Measurements from ENCODE around the gene FSTL5.

Gene FSTL5

GRCh38 chr4:161894014-161894413 lies 269.8 kb downstream of the FSTL5 start:
- WGBS, 2 donors (ENCODE audit: extremely low coverage in 2 of 2, insufficient read length in 2 of 2, insufficient replicate concordance in 1 of 2), result no CpG with 5 or more reads among the region's 1 CpG
- H3K18ac ChIP-seq (ENCODE audit: low read length), result no peak overlapping the region
- H3K36me3 ChIP-seq (replicated peaks in 1 of 2; ENCODE audit: control insufficient read depth in 2 of 2, insufficient read depth in 2 of 2, low read length in 2 of 2), result no peaks in the 10 kb centered on the region
- no peak overlapping the region for H3K4me3 ChIP-seq (ENCODE audit: low read length in 2 of 2)
- no peak overlapping the region for H2BK5ac ChIP-seq (ENCODE audit: low read length)
- no peak overlapping the region for H2BK15ac ChIP-seq (ENCODE audit: low read length)
- no peak overlapping the region for H3K27ac ChIP-seq (replicated peaks; ENCODE audit: low read length)
- H3K27me3 ChIP-seq (ENCODE audit: control insufficient read depth in 3 of 3, insufficient read depth in 3 of 3, low read depth in 1 of 3, low read length in 3 of 3), result no peaks in the 10 kb centered on the region
- no peaks in the 10 kb centered on the region for H3K9me3 ChIP-seq (replicated peaks in 1 of 2; ENCODE audit: control insufficient read depth in 2 of 2, insufficient read depth in 1 of 2, low read depth in 1 of 2, low read length in 2 of 2)
- H3K14ac ChIP-seq (ENCODE audit: low read length), result no peak overlapping the region
- H3K4me2 ChIP-seq (ENCODE audit: insufficient read depth, low read length, poor library complexity, severe bottlenecking), result no peak overlapping the region
- H3K4ac ChIP-seq (ENCODE audit: low read length), result no peak overlapping the region
- H2BK12ac ChIP-seq (ENCODE audit: low read length), result no peak overlapping the region
- H4K8ac ChIP-seq (ENCODE audit: low read depth, low read length), result no peak overlapping the region
- H3K9ac ChIP-seq (ENCODE audit: low read depth, low read length, poor library complexity), result no peak overlapping the region
- no peak overlapping the region for H2AK5ac ChIP-seq (ENCODE audit: low read depth, low read length)
- no peak overlapping the region for H2BK120ac ChIP-seq (ENCODE audit: low read depth, low read length)
- no peak overlapping the region for H4K91ac ChIP-seq (ENCODE audit: low read depth, low read length, poor library complexity)
- H2AFZ ChIP-seq (ENCODE audit: low read length), result no peak overlapping the region
- H3K23ac ChIP-seq (ENCODE audit: low read depth, low read length, poor library complexity), result no peak overlapping the region
- no peak for DNase-seq (ENCODE audit: low spot score)
- H3K4me1 ChIP-seq (ENCODE audit: control insufficient read depth in 2 of 2, insufficient read depth in 1 of 2, low read depth in 1 of 2, low read length in 2 of 2), result no peaks in the 10 kb centered on the region
- no peaks in the 10 kb centered on the region for H3K79me1 ChIP-seq (ENCODE audit: low read depth, low read length)

DNA sequence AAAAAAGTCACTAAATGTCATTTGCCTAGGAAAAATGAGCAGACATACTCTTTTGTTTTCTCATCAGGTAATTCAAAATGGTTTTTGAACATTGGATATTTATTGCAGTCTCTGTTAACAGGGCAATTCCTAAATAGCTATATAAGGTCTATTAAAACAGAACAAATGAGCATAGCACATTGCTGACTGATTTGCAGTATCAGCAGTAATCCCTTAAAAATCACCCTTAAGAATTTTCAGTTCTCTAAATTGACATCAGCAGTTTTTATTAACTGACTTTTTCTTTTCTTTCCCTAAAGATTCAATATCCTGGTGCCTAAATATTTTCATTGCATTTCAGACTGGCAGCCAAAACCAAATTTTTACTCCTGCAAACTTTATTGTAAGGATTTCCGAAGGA lies 270.2 kb downstream of the FSTL5 start:
- no peak overlapping the region for H2BK120ac ChIP-seq (ENCODE audit: low read depth, low read length)
- H2AK5ac ChIP-seq (ENCODE audit: low read depth, low read length), result no peak overlapping the region
- H3K4me3 ChIP-seq (ENCODE audit: low read length in 2 of 2), result no peak overlapping the region
- no CpG with 5 or more reads among the region's 1 CpG for WGBS, 2 donors (ENCODE audit: extremely low coverage in 2 of 2, insufficient read length in 2 of 2, insufficient replicate concordance in 1 of 2)
- H3K36me3 ChIP-seq (replicated peaks in 1 of 2; ENCODE audit: control insufficient read depth in 2 of 2, insufficient read depth in 2 of 2, low read length in 2 of 2), result no peaks in the 10 kb centered on the region
- no peak overlapping the region for H3K27ac ChIP-seq (replicated peaks; ENCODE audit: low read length)
- no peak overlapping the region for H2BK12ac ChIP-seq (ENCODE audit: low read length)
- H2BK5ac ChIP-seq (ENCODE audit: low read length), result no peak overlapping the region
- no peak overlapping the region for H4K91ac ChIP-seq (ENCODE audit: low read depth, low read length, poor library complexity)
- H3K4me1 ChIP-seq (ENCODE audit: control insufficient read depth in 2 of 2, insufficient read depth in 1 of 2, low read depth in 1 of 2, low read length in 2 of 2), result no peaks in the 10 kb centered on the region
- no peak overlapping the region for H4K8ac ChIP-seq (ENCODE audit: low read depth, low read length)
- H3K79me1 ChIP-seq (ENCODE audit: low read depth, low read length), result no peaks in the 10 kb centered on the region
- DNase-seq (ENCODE audit: low spot score), result no peak
- H3K4ac ChIP-seq (ENCODE audit: low read length), result no peak overlapping the region
- no peak overlapping the region for H3K14ac ChIP-seq (ENCODE audit: low read length)
- H3K4me2 ChIP-seq (ENCODE audit: insufficient read depth, low read length, poor library complexity, severe bottlenecking), result no peak overlapping the region
- no peaks in the 10 kb centered on the region for H3K27me3 ChIP-seq (ENCODE audit: control insufficient read depth in 3 of 3, insufficient read depth in 3 of 3, low read depth in 1 of 3, low read length in 3 of 3)
- H3K18ac ChIP-seq (ENCODE audit: low read length), result no peak overlapping the region
- no peak overlapping the region for H2BK15ac ChIP-seq (ENCODE audit: low read length)
- H3K9me3 ChIP-seq (replicated peaks in 1 of 2; ENCODE audit: control insufficient read depth in 2 of 2, insufficient read depth in 1 of 2, low read depth in 1 of 2, low read length in 2 of 2), result no peaks in the 10 kb centered on the region
- H3K23ac ChIP-seq (ENCODE audit: low read depth, low read length, poor library complexity), result no peak overlapping the region
- H3K9ac ChIP-seq (ENCODE audit: low read depth, low read length, poor library complexity), result no peak overlapping the region
- no peak overlapping the region for H2AFZ ChIP-seq (ENCODE audit: low read length)

- no peak overlapping the region for H2BK120ac ChIP-seq (ENCODE audit: low read depth, low read length)
- H3K36me3 ChIP-seq (replicated peaks in 1 of 2; ENCODE audit: control insufficient read depth in 2 of 2, insufficient read depth in 2 of 2, low read length in 2 of 2), result no peaks in the 10 kb centered on the region
- H2AFZ ChIP-seq (ENCODE audit: low read length), result no peak overlapping the region
- DNase-seq (ENCODE audit: low spot score), result no peak
- H3K27ac ChIP-seq (replicated peaks; ENCODE audit: low read length), result no peak overlapping the region
- no peaks in the 10 kb centered on the region for H3K4me1 ChIP-seq (ENCODE audit: control insufficient read depth in 2 of 2, insufficient read depth in 1 of 2, low read depth in 1 of 2, low read length in 2 of 2)
- no peak overlapping the region for H2BK15ac ChIP-seq (ENCODE audit: low read length)
- H3K23ac ChIP-seq (ENCODE audit: low read depth, low read length, poor library complexity), result no peak overlapping the region
- H3K79me1 ChIP-seq (ENCODE audit: low read depth, low read length), result no peaks in the 10 kb centered on the region
- H3K9me3 ChIP-seq (replicated peaks in 1 of 2; ENCODE audit: control insufficient read depth in 2 of 2, insufficient read depth in 1 of 2, low read depth in 1 of 2, low read length in 2 of 2), result no peaks in the 10 kb centered on the region
- no peak overlapping the region for H3K4ac ChIP-seq (ENCODE audit: low read length)
- no peak overlapping the region for H3K14ac ChIP-seq (ENCODE audit: low read length)
- no peak overlapping the region for H3K9ac ChIP-seq (ENCODE audit: low read depth, low read length, poor library complexity)
- H4K91ac ChIP-seq (ENCODE audit: low read depth, low read length, poor library complexity), result no peak overlapping the region
- H4K8ac ChIP-seq (ENCODE audit: low read depth, low read length), result no peak overlapping the region
- H2BK5ac ChIP-seq (ENCODE audit: low read length), result no peak overlapping the region
- no peak overlapping the region for H2AK5ac ChIP-seq (ENCODE audit: low read depth, low read length)
- H3K18ac ChIP-seq (ENCODE audit: low read length), result no peak overlapping the region
- H3K4me3 ChIP-seq (ENCODE audit: low read length in 2 of 2), result no peak overlapping the region
- H3K4me2 ChIP-seq (ENCODE audit: insufficient read depth, low read length, poor library complexity, severe bottlenecking), result no peak overlapping the region
- H3K27me3 ChIP-seq (ENCODE audit: control insufficient read depth in 3 of 3, insufficient read depth in 3 of 3, low read depth in 1 of 3, low read length in 3 of 3), result no peaks in the 10 kb centered on the region
- H2BK12ac ChIP-seq (ENCODE audit: low read length), result no peak overlapping the region
Observed at GRCh38 chr4:161892951-161893350, 270.8 kb downstream of the FSTL5 start.

- H3K4me2 ChIP-seq (ENCODE audit: insufficient read depth, low read length, poor library complexity, severe bottlenecking), result no peak overlapping the region
- no peak overlapping the region for H4K91ac ChIP-seq (ENCODE audit: low read depth, low read length, poor library complexity)
- no peak overlapping the region for H2AK5ac ChIP-seq (ENCODE audit: low read depth, low read length)
- no peak overlapping the region for H3K4me3 ChIP-seq (ENCODE audit: low read length in 2 of 2)
- H3K4me1 ChIP-seq (ENCODE audit: control insufficient read depth in 2 of 2, insufficient read depth in 1 of 2, low read depth in 1 of 2, low read length in 2 of 2), result no peaks in the 10 kb centered on the region
- H2BK15ac ChIP-seq (ENCODE audit: low read length), result no peak overlapping the region
- WGBS, 2 donors (ENCODE audit: extremely low coverage in 2 of 2, insufficient read length in 2 of 2, insufficient replicate concordance in 1 of 2), result no CpG with 5 or more reads among the region's 4 CpGs
- no peaks in the 10 kb centered on the region for H3K79me1 ChIP-seq (ENCODE audit: low read depth, low read length)
- H2BK5ac ChIP-seq (ENCODE audit: low read length), result no peak overlapping the region
- H3K4ac ChIP-seq (ENCODE audit: low read length), result no peak overlapping the region
- no peak overlapping the region for H2BK12ac ChIP-seq (ENCODE audit: low read length)
- H2BK120ac ChIP-seq (ENCODE audit: low read depth, low read length), result no peak overlapping the region
- no peak overlapping the region for H3K18ac ChIP-seq (ENCODE audit: low read length)
- no peak overlapping the region for H4K8ac ChIP-seq (ENCODE audit: low read depth, low read length)
- no peaks in the 10 kb centered on the region for H3K9me3 ChIP-seq (replicated peaks in 1 of 2; ENCODE audit: control insufficient read depth in 2 of 2, insufficient read depth in 1 of 2, low read depth in 1 of 2, low read length in 2 of 2)
- H3K14ac ChIP-seq (ENCODE audit: low read length), result no peak overlapping the region
- no peaks in the 10 kb centered on the region for H3K27me3 ChIP-seq (ENCODE audit: control insufficient read depth in 3 of 3, insufficient read depth in 3 of 3, low read depth in 1 of 3, low read length in 3 of 3)
- DNase-seq (ENCODE audit: low spot score), result no peak
- no peak overlapping the region for H3K27ac ChIP-seq (replicated peaks; ENCODE audit: low read length)
- no peak overlapping the region for H3K9ac ChIP-seq (ENCODE audit: low read depth, low read length, poor library complexity)
- no peak overlapping the region for H3K23ac ChIP-seq (ENCODE audit: low read depth, low read length, poor library complexity)
- H2AFZ ChIP-seq (ENCODE audit: low read length), result no peak overlapping the region
- no peaks in the 10 kb centered on the region for H3K36me3 ChIP-seq (replicated peaks in 1 of 2; ENCODE audit: control insufficient read depth in 2 of 2, insufficient read depth in 2 of 2, low read length in 2 of 2)
Observed at GRCh38 chr4:161883157-161883556, 280.6 kb downstream of the FSTL5 start.

All from neuronal stem cell (in vitro differentiated cells).